Stimulated activated CD8-positive, alpha-beta memory T cell treated with anti-CD3 and anti-CD28 coated beads, Interleukin-12 subunit alpha, Interleukin-12 subunit beta, amount 100 ng/mL, for 4 hours (primary cell): ENCODE measurements around the gene NCF2.

Source experiments
- DNase-seq: peaks from one replicate; pipeline ENCODE4 v3.0.0-alpha.2; 2020; ENCODE audit warnings: low read depth

NCF2 gene

DNA sequence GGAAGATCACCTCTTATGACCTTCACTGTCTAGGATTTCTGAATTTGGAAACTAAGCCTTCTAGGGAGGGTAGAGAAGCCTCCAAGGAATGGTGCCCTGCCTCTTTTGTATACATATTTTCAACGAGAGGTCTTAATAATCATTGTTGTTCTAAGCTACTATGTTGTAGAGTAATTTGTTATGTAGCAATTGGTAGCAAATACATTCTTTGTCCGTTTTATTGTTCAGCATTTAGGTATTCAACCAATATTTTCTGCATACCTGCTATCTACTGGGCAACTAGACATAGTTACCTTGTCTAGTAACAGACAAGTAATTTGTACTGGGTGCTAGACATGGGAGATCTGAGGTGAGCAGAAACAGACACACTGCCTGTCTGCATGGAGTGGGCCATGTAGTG, 20.8 kb upstream of the NCF2 start:
- no peak for DNase-seq

GRCh38 chr1:183609759-183610452, 19.6 kb upstream of the NCF2 start:
- no peak for DNase-seq

- DNase-seq, result no peak
These were observed 19.1 kb upstream of the NCF2 start for GRCh38 chr1:183609313-183609712.

DNA sequence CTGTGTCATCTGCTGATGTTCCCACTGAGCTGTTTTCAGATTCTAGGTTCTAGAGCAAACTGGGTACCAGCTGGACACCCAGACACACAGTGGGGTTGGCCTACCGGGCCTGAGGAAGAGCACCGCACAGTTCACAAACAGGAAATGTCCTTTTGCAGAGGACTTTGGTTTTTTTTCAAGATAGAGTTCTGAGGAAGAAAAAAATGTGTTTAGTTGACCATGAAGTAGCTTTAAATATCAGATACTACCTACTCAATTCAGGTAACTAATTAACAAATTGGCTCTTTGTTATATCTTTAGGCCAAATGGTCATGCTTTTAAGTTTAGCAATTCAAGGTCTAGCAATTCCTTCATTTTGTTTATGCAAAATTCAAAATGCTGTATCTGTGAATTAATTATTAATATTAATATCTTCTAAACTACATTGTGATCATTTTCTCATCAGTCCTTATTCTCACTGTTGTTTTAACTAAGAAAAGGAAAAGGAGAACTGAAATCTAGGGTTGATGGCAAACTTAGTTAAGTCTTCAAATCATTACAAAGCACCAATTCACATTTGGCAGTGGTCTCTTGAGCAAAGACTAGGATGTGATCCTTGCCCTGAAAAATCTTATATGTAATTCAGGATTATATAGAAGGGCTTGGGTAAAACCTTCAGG, 17.2 kb upstream of the NCF2 start:
- no peak for DNase-seq

GRCh38 chr1:183605904-183606303, 15.6 kb upstream of the NCF2 start:
- no peak for DNase-seq

GRCh38 chr1:183604815-183605214, 14.6 kb upstream of the NCF2 start:
- no peak for DNase-seq

DNA sequence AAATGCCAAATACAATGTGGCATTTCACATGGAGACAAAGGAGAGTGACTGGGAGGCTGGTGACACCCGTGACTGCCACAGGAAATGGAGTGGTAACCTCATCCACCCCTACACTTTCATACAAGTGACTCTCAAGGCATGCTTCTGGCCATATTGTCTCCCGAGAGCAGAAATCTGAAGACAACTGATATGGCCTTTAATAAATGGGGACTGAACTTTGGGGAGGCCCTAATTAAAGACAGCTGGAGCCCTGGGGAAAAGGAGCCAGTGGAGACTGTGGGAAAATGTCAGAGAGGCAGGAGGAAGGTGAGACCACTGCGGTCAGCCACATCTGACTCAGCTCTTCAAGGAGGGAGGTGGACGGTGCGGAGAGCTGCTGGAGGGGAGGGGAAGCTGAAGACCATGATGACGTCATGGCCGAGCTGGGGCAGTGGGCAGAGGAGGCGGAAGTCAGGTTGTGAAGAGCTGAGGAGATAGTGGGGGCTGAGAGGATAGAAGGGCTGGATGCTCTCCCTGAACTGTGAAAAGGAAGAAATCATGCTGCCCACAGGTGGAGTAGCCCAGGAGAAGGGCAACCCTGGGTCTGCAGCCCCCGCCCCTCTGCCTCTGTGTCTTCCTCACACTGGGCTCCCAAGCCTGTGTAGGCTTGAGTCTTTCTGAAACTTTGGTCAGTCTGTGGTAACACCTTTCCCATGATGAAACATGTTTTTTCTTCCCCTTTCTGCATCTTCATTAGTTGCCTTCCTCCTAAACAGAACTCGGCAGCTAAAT, 14.0 kb upstream of the NCF2 start:
- DNase-seq, result no peak

DNA sequence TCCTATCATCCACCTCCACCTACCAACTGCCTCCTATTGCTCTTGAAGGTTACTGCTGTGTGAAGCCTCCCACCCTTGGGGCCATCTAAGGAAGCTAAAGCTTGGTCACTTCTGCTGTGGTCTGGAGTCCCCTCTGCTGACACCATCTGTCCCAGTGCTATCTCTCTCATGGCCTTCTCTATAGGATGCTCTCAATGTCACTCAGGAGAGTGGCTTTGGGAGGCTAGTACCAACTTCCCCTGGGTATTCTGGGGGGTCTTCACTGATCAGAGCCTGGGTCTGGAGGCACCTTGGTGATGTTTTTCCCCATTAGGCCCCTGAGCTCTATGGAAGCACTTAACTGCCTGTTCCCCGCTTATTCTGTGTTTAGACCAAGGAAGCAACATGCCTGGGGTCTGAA, 12.3 kb upstream of the NCF2 start:
- no peak for DNase-seq

- no peak for DNase-seq
These were observed 10.4 kb upstream of the NCF2 start for GRCh38 chr1:183600634-183601033.

- no peak for DNase-seq
These were observed 9.9 kb upstream of the NCF2 start for GRCh38 chr1:183600136-183600535.

GRCh38 chr1:183598386-183598785, 8.1 kb upstream of the NCF2 start:
- no peak for DNase-seq

GRCh38 chr1:183597656-183598347, 7.5 kb upstream of the NCF2 start:
- DNase-seq, result no peak

DNA sequence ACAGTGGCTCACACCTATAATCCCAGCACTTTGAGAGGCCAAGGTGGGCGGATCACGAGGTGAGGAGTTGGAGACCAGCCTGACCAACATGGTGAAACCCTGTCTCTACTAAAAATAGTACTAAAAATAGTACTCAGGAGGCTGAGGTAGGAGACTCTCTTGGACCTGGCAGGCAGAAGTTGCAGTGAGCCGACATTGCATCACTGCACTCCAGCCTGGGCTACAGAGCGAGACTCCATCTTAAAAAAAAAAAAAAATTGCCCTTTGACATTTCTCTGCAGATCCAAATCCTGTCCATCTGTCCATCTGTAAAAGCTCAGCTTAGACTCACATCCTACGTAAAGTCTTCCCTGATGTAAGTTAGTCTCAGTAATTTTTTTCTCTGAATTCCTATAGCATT, 6.2 kb upstream of the NCF2 start:
- no peak for DNase-seq

DNA sequence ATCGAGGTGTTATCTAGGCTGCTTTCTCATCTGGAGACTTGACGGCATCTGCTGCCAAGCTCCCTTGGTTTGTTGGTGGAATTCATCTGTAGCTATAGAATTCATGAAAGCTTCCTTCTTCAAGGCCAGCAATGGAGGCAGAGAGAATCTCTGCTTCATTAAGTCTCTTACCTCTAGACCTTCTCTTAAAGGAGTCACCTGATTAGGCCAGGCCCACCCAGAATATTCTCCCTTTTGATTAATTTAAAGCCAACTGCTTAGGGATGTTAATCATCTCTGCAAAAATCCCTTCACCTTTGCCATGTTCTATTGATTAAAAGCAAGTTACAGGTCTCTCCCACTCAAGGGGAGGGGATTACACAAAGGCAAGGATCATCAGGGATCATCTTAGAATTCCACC, 5.3 kb upstream of the NCF2 start:
- no peak for DNase-seq

- DNase-seq, result no peak
These were observed 3.1 kb upstream of the NCF2 start for GRCh38 chr1:183593356-183593755.

DNA sequence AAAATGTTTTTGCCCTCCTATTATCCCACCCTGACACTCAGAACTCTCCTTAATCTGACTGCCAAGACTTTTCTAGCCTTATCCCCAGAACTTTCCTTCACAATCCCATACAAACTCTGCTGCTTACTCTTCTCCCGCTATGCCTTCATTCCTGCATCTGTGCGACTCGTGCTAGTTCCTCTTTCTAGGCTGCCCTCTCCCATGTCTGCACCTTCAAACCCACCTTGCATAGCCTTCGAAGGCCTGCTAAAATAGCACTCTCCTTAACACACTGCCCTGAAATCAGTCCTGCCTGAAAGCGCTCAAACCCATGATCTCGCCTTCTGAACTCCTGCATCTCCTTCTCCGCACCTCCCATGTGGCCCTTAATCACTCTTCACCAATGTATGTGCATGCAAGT, 2.5 kb upstream of the NCF2 start:
- no peak for DNase-seq

GRCh38 chr1:183589874-183590243, 400 bp downstream of the NCF2 start:
- DNase-seq, result no peak

DNA sequence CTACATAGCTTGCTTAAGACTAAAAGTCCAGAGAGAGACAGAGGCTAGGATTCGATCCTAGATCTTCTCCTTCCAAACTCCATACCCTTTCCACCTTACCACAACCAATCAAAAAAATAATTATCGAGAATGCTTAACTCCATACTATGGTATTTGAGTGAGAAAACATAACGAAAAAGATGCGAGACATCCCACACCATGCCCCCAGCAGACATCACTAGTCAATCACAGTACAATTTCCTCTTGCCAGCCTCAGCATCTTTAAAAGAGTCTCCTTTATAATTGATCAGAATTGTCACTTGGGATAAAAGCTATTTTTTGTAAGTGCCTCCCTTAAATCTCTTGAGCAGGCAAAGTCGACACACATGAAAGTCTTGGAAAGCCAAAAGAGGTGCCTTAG, 875 bp downstream of the NCF2 start:
- DNase-seq, result no peak

DNA sequence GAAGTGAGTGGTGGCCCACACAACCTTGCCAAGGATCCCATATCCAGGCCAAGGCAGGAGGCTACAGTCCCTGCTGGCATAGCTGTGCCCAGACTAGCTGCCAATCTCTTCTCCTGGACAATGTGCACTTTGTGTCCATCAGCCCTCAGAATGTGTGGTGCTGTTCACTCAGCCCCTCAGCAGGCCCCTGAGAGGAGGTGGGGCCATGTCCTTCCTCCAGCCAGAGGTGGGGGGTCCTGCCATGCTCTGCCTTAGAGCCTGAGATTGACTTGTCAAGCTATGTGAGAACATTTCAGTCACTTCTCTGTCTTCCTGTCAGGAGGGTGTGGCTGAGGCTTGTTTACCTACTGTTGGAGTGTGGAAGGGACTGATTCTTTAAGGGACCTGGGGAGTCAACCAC, 1.4 kb downstream of the NCF2 start:
- DNase-seq, result no peak

GRCh38 chr1:183586926-183587325, 3.3 kb downstream of the NCF2 start:
- no peak for DNase-seq

- no peak for DNase-seq
These were observed 3.8 kb downstream of the NCF2 start for GRCh38 chr1:183586455-183586854.

DNA sequence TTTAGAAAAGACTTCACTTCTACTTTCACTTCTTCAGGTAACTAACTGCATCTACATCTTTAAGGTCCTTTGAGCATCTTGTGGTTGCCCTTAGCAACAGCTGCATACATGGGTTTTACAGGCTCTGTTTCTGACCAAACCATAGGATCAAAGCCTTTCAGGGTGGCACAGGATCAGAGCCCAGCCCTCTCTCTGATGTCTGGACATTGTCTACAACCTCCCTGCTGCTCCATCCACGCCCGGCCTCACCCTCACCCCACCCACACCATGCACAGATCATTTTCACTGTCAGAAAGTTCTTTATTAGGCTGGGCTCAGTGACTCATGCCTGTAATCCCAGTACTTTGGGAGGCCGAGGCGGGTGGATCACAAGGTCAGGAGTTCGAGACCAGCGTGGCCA, 5.2 kb downstream of the NCF2 start:
- no peak for DNase-seq

DNA sequence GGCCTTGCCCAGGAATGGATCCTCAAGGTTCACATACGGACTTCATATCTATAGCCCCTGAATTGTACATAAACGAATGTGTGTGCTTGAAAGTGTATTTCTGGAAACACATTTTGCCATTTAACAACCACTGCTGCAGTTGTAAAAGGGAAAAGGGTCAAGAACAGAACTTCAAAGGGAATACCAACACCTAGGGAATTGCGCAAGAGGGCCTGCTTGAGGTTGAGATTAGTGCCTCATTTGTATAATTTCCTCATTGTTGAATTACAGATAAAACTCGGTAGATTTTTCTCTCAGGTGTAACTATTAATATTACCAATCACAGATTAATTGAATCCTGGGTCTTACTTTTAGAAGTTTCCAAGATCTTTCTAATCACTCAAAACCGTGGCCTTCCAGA, 6.1 kb downstream of the NCF2 start:
- no peak for DNase-seq
